RWPE1 (cell line): Measurements from ENCODE around the gene ABCA6.

Experiments used
- CTCF ChIA-PET: fragments of 350-600 bp; sonication (Branson Sonifier 250); formaldehyde crosslinking; extraction: SDS; loops from one replicate; lab custom pipeline; 2021; lab: Yijun Ruan, JAX
- POLR2A ChIA-PET: fragments of 400-600 bp; formaldehyde crosslinking; extraction: SDS; loops from one replicate; lab custom pipeline; 2020; ENCODE audit warnings: antibody characterized with exemption; ENCODE audit not compliant: low non-redundant PET; lab: Yijun Ruan, JAX
- DNase-seq: peaks from one replicate; pipeline ENCODE4 v3.0.0; 2012; ENCODE audit warnings: low spot score
- H3K27ac ChIP-seq: fragments of 450-650 bp; 2 replicates; pipeline ENCODE4 v1.5.1; 2017
- CTCF ChIP-seq: fragments of 450-650 bp; conservative IDR thresholded peaks from 2 replicates; pipeline ENCODE4 v1.5.1; 2017; ENCODE audit warnings: low read depth, mild to moderate bottlenecking

ABCA6 gene

GRCh38 chr17:69164206-69164605 is 22.5 kb upstream of the ABCA6 start:
- TF ChIP-seq CTCF: no peak
- ChIA-PET POLR2A (no interaction called here), CTCF (no interaction called here)
- no peak overlapping the region for H3K27ac ChIP-seq
- DNase-seq: no peak

GRCh38 chr17:69159418-69159817 is 17.7 kb upstream of the ABCA6 start:
- no peak for DNase-seq
- ChIA-PET CTCF (no interaction called here), POLR2A (no interaction called here)
- no peak for TF ChIP-seq CTCF
- H3K27ac ChIP-seq: no peak overlapping the region

GRCh38 chr17:69154267-69154666 is 12.6 kb upstream of the ABCA6 start:
- DNase-seq: no peak
- TF ChIP-seq CTCF: no peak
- H3K27ac ChIP-seq: no peak overlapping the region
- ChIA-PET POLR2A (no interaction called here), CTCF (no interaction called here)

GRCh38 chr17:69150333-69150732 is 8.6 kb upstream of the ABCA6 start:
- H3K27ac ChIP-seq: no peak overlapping the region
- no peak for DNase-seq
- POLR2A ChIA-PET: no interaction called here
- TF ChIP-seq CTCF: no peak
- CTCF ChIA-PET: no interaction called here

GRCh38 chr17:69147460-69147859 is 5.8 kb upstream of the ABCA6 start:
- no peak overlapping the region for H3K27ac ChIP-seq
- no peak for DNase-seq
- ChIA-PET CTCF (no interaction called here), POLR2A (no interaction called here)
- TF ChIP-seq CTCF: no peak

GRCh38 chr17:69144331-69145255 is 2.9 kb upstream of the ABCA6 start:
- no peak for TF ChIP-seq CTCF
- ChIA-PET POLR2A (no interaction called here), CTCF (interaction anchor here (0.7 kb wide), 1 partner anchor 46 kb away, joined by 3 read pairs; no protein-coding TSS in a partner anchor)
- no peak for DNase-seq
- no peak overlapping the region for H3K27ac ChIP-seq
